ENCODE results near the gene SLC6A6.

SLC6A6 gene

DNA sequence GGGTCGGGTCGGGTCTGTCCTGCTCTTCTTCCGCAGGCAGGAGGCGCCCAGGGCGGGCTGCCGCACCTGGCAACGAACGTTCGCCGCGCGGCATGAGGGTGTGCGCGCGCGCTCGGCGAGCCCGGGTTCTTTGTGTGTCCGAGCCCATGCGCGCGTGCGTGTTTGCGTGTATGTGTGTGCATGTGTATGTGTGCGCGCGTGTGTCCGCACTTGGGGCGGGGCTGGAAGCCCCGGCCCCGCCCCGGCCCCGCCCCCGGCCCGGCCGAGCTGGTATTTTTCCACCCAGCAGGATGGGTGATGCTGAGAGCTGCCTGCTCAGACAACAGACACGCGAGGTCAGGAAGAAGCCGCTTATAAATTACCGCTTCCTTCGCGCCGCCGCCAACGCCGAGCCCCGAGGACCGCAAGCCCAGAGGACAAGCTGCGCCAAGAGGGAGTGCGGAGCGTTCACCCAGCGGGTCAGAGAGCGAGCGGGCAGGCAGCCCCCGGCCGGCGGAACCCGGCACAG lies at the start of gene SLC6A6:
Gene SLC6A6, plus strand, starts transcription at position 303 of the 508 bp plus-strand sequence. CDS start 41,029 bp downstream, outside the sequence.
- peak; percentile 80 for FAIRE-seq
- peak; percentile 89 for DNase-seq (ENCODE audit: extremely low spot score, insufficient read length, low read depth)

DNA sequence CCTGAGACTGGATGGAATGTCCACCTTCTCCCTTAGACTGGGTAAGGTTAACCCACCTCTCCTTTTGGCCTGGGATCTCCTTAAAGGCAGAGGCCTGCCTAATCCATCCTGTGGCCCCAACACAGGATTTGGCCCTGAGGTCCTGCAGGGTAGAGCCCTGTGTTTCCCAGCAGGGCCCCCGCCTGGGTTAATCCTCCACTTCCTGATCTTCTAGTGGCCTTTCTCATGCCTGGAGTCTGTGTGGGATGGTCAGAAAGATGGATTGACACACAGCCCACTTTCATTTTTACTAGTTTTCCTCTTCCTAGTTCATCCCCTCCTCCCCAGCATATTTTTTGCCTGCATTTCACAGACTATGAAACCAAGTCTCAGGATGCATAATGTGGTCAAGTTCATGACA lies 48.9 kb upstream of the SLC6A6 start:
- DNase-seq (ENCODE audit: extremely low spot score, insufficient read length, low read depth) = no peak
- FAIRE-seq = no peak

DNA sequence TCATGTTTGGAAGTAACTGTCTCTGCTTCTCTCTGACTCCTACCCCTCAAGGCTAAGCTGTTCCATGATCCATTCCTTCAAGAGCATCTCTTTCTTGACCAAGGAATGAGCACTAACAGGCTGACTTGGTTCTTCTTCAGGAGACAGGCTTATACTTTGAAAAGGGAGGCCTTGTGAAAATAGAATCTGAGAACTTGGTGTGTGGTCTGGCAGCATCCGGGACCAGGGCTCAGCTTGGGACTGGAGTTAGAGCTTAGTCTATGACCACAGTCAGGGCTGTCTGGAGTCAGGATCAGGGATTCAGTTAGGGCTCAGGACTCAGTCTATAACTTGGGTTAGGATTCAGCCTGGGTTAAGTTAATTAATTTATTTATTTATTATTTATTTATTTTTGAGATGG lies 44.9 kb upstream of the SLC6A6 start:
- FAIRE-seq (no peak), DNase-seq (ENCODE audit: extremely low spot score, insufficient read length, low read depth) (no peak)

DNA sequence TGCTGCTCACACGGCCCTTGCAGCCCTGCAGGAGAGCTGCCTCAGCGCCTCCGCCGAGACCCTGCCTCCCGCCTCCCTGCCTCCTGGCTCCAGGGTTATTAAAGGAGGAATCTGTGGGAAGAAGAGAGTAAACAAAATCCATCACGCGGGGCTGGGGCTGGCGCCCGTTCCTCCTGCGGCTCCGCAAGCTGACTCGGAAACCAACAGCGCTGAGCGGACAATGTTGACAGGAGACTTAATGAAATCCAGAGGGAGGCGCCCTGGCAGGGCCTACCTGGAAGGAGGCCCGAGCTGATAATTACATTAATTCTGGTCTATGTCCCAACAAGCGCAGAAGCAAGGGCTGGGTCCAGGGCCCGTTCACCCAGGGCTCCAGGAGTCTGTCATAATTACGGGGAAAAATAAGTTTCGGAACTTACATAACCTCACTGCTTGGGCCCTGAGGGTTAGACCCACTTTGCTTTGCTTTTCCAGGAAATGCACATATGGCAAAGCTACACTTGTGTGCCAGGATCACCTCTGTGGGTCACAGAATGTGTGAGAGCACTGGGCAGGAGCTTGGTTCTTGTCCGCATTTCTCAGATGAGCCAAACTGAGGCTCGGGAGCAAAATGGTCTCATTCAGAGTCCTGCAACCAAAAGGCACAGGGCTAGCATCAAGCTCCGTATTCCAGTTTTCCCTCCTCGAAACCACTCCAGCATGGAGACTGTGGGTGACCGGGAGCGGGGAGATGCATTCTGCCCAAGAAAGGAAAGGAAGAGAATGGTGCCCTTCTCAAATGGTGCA lies 43.8 kb upstream of the SLC6A6 start:
- DNase-seq (ENCODE audit: extremely low spot score, insufficient read length, low read depth) = no peak
- FAIRE-seq = no peak

DNA sequence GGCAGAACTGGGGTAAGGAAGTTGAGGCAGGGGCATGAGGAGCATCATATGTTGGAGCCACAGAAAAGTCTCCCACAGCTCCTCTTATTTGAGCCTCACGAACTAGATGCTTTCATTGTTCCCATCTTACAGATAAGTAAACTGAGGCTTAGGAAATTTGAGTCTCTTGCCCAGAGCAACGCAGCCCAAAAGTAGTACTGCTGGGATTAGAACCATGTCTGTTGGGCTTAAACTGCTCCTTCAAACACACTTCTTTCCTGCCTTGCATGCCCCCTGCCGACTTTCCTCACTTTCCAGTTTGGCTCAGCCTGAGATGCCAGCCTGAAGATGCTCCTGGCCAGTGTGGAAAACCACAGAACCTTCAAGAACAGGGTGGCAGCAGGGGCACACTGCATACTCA lies 43.1 kb upstream of the SLC6A6 start:
- DNase-seq (ENCODE audit: extremely low spot score, insufficient read length, low read depth) (no peak), FAIRE-seq (no peak)

DNA sequence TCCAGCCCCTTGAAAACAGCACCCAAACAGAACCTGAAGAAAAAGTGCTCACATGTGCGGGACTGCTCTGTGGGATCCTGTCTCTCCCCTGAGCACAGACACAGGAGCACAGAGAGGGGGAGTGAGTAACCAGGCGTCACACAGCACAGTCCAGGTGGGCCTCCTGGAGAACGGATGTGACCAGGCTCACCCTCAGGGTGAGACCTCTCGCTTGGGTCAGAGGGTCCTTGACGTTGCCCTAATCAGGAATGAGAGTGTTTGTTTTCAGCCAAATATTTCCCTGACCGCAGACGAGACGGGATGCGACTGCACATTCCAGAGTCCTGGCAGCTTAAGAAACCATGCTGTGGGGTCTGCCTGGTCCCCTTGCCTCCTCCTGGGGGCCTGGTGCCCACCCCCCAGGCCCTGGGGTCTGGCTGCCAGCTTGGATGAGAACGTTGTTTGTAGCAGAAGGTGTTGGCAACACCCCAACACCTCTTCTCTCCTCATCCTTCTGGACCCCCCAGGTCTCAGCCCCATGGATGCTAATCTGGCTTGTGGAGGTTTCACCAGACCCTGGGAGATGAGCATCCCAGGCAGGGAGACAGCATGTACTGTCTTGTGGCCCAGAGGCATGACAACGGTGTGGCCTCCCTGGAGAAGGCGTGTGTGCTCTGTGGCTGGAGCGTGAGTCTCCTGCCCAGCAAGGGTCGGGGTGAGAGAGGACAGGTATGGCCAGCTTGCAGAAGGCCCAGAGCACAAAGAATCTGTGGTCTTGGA lies 42.1 kb upstream of the SLC6A6 start:
- DNase-seq (ENCODE audit: extremely low spot score, insufficient read length, low read depth) (no peak), FAIRE-seq (no peak)

DNA sequence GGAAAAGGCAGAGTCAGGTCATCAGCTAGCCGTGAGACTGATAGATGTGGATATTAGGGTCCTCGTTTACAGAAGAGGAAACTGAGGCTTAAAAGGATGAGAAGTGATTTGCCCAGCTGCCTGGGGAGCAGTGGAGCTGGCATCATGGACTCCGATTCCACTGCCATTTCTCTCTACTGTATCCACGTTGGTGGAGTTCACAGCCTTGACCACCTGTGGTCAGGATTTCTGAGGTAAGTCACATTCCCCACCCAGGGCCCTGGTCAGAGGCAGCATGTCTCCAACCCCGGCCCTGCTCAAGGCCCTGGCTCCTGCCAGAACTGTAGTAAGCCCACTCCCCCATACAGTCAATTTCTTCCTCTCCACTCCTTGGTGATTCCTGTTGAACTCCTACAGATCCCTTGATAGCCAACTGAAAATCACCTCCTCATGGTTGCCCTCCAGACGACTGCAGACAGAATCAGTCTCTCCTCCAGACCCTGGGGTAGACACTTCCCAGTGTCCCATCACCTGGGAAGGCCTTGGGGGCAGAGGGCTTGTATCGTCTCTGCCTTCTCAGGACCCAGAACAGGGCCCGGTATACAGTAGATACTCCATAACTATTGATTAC lies 41.2 kb upstream of the SLC6A6 start:
- FAIRE-seq = no peak
- DNase-seq (ENCODE audit: extremely low spot score, insufficient read length, low read depth) = no peak

DNA sequence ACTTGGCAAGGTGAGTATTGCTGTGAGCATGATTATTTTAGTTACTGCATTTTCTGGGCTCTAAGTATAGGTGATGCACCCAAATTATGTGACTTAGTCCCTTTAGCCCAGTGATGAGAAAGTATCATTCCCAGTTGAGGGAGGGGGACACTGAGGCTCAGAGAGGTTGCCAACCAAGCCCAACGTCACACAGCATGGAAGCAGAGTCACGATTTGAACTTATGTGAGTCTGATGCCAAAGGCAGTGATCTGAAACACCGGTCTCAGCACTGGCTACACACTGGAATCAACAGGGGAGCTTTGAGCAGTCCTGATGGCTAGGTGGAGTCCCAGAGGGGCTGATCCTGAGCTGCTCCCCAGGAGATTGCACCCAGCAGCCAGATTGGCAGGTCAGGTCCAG lies 39.5 kb upstream of the SLC6A6 start:
- DNase-seq (ENCODE audit: extremely low spot score, insufficient read length, low read depth) (no peak), FAIRE-seq (no peak)

DNA sequence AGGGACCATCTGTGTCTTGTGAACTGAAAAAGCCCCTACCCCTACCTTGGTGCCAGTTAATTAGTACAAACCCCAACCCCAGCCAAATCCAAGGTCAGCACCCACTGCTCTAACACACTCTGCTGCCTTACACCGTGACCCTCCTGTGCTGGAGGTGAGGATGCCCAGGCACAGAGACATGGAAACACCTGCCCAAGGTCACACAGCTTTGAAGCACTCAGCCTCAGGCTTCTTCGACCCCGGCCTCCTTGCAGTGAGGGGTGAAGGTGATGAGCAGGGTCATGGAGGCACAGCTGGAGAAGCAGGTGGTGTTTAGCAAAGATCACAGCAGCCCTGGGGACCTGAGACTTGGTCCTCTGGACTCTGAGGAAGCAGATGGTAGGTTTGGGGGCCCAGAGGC lies 39.0 kb upstream of the SLC6A6 start:
- no peak for FAIRE-seq
- DNase-seq (ENCODE audit: extremely low spot score, insufficient read length, low read depth) = no peak

DNA sequence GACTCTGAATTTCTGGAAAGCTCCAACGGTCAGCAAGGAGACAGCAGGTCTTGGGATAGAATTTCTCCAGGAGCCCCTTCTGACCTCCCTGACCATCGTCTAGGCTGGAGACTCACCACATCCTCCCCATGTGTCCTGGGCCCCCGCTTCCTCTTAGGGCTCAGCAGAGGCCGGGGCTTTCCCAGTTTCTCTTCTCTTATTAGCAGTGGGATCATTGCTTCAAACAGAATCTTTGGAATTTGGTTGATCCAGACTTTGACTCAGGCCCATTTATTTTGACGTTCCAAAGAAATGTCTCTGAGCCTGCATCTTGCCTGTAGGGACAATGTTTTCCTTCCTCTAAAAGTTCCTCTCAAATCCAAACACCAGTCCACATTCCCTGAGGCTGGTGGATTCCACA lies 38.4 kb upstream of the SLC6A6 start:
- no peak for DNase-seq (ENCODE audit: extremely low spot score, insufficient read length, low read depth)
- FAIRE-seq = no peak

DNA sequence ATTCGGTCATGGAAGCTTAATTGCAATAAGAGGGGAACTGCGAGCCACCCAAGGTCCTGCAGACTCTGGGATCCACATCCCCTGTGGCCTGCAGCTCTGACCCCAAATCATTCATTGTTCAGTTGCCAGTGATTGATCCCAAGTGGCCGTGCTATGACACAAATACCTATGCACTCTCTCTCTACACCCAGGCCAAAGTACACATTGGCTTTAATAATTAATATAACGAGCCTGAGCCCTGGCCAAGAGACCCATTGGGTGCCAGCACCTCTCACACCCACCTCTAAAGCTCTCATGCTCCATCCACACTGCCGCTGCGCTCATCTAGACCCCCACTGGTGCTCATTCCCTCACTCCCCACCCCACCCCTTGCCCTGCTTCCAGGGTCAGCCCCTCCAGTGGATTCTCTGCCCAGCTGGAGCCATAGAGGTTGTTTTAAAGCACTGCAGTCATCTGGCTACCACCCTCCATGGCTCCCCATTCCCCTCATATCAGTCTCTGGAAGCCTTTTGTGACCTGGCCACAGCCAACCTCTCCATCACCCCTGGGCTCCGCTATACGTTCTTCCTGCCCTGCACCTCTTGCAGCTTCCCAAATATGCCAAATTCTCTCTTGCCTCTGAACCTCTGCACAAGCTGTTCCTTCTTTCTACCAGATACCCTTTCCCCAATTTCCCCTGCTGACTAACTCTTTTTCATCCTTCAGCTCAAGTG lies 37.7 kb upstream of the SLC6A6 start:
- no peak for FAIRE-seq
- no peak for DNase-seq (ENCODE audit: extremely low spot score, insufficient read length, low read depth)

DNA sequence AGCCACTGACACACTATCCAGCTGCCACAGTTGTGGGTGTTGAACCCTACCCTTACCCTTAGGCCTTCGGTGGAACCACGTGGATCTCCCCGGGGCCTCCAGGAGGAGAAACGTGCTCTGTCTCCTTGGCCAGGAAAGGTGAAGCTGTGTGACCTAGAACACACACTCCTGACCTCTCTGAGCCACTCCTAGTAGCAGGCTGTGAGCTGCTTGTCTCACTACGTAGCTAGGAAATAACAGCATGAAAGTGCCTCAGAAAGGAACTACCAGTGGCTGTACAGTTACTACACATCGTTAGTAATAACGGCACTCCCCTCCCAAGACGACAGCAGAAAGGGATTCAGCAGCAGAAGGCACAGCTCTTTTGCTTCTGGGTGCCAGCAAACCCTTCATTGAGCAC lies 36.2 kb upstream of the SLC6A6 start:
- DNase-seq (ENCODE audit: extremely low spot score, insufficient read length, low read depth) (no peak), FAIRE-seq (no peak)

DNA sequence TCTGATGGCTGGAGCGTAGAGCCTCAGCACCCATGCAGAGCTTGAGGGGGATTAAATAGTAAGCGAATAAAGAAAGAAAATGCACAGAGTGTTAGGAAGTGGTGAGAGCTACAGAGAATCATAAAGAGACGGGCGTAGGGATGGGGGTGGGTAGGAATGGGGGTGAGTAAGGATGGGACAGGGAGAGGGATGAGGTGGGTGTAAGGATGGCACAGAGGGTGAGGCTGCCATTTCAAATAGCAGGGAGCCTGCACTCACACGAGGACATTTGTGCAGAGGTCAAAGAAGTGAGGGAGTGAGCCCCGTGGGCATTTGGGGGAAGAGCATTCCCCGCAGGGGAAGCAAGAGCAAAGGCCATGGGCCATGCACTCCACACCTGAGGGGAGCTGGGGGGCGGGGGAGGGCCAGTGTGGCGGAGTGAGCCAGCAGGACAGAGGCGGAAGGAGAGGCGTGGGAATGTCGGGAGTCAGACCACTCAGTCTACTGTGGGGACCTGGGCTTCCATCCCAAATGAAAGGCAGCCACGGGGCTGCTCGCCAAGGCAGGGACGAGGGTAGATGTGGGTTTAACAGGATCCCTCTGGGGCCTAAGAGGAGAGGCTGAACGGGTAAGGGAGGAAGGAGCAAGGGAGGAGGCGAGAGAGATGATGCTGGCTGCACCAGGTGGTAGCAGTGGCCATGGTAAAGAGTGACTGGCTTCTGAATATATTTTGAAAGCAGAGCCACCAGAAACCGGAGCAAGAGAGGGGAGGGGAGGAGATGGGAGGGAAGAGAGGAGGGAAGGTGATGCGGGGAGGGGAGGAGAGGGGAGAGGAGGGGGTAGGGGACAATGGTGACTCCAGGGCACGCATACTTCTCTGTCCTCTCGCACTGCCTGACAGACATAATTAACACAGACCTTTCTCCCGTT lies 35.2 kb upstream of the SLC6A6 start:
- FAIRE-seq = no peak
- DNase-seq (ENCODE audit: extremely low spot score, insufficient read length, low read depth) = no peak

DNA sequence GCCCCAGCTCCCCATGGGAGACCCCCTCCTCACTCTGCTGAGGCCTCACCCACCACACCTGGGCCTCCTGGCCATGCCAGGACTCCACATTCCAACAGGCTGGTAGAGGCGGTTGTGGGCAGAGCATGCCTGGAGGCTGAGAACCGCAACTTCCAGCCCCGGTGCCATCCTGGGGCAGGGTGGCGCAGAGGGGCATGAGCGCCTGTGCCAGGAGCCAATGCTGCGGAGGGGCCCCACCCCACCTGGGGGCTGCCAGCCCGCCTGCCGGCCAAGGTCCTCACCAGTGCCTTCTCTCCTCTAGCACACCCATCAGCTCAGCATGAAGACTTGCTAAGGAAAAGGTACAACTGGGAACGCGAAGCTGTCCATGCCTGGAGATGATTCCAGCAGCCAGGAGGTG lies 34.3 kb upstream of the SLC6A6 start:
- no peak for DNase-seq (ENCODE audit: extremely low spot score, insufficient read length, low read depth)
- FAIRE-seq = no peak

DNA sequence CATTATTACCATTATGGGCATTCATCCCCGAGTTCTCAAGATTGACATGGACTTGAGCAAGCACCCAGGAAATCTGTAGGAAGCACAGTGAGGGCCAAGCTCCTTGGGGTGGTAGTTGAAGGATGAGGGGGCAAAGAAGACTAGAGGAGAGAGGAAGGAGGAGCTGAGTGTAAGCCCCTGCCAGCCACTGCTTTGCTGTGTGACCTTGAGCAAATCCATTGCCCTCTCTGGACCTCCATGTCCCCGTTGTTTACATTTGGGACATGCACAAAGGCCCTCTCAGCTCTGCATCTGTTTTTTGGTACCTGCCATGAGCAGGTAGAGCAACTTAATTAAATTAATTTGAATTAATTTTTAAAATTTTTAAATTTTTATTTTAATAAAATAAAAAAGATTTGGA lies 33.5 kb upstream of the SLC6A6 start:
- FAIRE-seq = no peak

DNA sequence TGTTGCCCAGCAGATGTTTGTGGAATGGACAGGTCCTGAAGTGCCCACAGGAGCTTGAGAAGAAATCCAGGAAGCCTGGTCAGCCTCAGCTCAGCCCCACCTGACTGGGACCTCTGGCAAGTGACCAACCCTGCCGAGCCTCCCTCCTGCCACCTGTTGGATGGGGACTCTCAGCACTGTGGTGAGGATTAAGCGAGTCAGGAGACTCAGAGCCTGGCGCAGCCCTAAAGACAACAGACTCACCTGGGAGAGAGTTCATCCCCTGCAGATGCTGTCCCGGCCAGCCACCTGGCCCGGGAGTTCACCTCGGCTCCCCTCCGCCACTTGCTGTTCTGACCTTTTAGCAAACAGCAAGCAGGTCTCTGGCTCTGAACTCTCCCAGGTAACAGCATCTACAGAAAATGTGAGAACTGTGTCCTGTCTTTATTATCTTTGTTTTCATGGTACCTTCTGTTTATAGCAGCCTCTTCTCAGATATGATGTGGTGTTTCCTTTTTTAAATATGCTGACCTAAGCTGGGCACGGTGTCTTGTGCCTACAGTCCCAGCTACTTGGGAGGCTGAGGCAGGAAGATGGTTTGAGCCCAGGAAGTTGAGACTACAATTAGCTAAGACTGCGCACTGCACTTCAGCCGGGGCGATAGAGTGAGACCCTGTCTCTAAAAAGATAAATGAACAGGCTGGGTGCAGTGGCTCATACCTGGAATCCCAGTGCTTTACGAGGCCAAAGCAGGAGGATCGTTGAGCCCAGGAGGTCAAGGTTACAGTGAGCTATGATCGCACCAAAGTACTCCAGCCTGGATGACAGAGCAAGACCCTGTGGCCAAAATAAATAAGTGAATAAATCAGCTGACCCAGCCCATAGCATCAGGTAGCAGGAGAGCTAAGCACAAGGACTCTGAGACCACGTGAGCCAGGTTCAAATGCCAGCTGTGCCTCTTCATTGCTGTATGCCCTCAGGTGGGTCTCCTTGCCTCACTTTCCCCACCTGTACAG lies 32.4 kb upstream of the SLC6A6 start:
- DNase-seq (ENCODE audit: extremely low spot score, insufficient read length, low read depth) = no peak
- FAIRE-seq = no peak

More for the DNA sequence above, 33.5 kb upstream of the SLC6A6 start:
- DNase-seq (ENCODE audit: extremely low spot score, insufficient read length, low read depth) = no peak

DNA sequence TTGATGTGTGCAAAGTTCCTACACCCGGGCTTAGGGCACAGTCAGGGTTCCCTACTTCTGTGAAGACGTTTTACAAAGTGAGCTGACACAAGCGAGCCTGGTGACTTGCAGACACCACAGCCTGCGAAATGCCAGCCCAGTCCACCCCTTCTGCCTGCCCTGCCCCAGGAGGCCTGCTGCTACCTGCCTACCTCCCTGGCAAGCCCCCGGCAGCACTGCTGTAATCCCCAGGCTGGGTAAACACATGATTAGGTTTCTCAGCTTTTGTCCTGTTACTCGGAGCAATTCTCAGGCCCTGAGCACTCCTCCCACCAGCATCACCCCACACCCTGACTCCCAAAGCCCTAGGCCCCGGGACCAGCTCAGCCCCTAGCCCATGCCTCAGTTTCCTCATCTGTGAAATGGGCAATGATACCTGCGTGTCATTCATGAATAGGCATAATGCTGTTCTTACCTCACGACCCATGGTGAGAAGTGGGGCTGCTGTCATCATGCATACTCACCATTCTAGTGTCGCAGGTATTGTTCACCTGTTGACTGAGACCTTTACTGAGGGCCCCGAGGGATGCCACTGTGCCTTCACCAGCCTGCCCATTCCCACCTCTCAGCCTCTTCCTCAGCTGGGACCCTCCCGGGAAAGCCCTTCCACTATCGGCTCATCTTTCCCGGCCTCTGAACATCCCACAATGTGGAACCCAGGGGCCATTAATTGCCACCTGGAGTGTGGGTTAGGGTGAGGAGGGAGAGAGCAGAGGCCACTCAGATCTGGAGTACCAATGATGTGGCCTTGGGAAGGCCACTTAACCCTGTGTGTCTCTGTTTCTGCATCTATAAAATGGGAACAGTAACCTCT lies 31.5 kb upstream of the SLC6A6 start:
- no peak for DNase-seq (ENCODE audit: extremely low spot score, insufficient read length, low read depth)
- FAIRE-seq = no peak

Data from GM18507 (cell line).